ENCODE results near the gene CYP4F2.

DNA sequence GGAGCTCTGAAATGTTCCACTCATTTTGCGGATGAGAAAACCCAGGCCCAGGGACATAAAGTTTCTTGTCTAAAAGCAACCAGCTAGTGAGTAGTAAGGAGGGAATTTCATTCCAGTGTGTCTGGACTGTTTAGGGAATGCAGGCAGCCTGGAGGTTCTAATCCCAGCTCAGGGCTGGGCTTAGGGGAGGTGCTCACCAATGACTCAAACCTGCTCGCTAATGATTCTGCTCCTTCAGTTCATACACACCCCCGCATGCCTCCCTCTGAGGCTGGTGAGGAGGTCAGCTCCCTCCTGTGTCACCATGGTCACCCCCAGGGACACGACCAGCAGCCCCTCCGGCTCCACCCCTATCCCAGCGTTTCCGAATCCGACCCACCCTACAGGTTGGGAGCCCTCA lies 34.6 kb downstream of the CYP4F2 start:
- TF ChIP-seq POLR2AphosphoS5 (IDR thresholded peaks at IDR 0.05), result no peak
- TF ChIP-seq, protein P1, sequence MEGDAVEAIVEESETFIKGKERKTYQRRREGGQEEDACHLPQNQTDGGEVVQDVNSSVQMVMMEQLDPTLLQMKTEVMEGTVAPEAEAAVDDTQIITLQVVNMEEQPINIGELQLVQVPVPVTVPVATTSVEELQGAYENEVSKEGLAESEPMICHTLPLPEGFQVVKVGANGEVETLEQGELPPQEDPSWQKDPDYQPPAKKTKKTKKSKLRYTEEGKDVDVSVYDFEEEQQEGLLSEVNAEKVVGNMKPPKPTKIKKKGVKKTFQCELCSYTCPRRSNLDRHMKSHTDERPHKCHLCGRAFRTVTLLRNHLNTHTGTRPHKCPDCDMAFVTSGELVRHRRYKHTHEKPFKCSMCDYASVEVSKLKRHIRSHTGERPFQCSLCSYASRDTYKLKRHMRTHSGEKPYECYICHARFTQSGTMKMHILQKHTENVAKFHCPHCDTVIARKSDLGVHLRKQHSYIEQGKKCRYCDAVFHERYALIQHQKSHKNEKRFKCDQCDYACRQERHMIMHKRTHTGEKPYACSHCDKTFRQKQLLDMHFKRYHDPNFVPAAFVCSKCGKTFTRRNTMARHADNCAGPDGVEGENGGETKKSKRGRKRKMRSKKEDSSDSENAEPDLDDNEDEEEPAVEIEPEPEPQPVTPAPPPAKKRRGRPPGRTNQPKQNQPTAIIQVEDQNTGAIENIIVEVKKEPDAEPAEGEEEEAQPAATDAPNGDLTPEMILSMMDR (IDR thresholded peaks at IDR 0.05), result no peak

Measured in esophagus muscularis mucosa (tissue), 3 donors.